C1 segment of cervical spinal cord (tissue), 14 donors: ENCODE results near the gene HABP2.

Experiments used
- DNase-seq, 14 donors: peaks; one replicate each; lab custom pipeline; 2025; lab: John Stamatoyannopoulos, UW

Gene HABP2

GRCh38 chr10:113525713-113526112 is 27.1 kb upstream of the HABP2 start:
- no peak for DNase-seq

- DNase-seq: no peak
Measured at GRCh38 chr10:113527211-113527906, 25.5 kb upstream of the HABP2 start.

GRCh38 chr10:113528876-113529275 is 24.0 kb upstream of the HABP2 start:
- DNase-seq: no peak

GRCh38 chr10:113529575-113529974 is 23.3 kb upstream of the HABP2 start:
- no peak for DNase-seq

- no peak for DNase-seq
Measured at GRCh38 chr10:113530476-113530875, 22.4 kb upstream of the HABP2 start.

GRCh38 chr10:113532724-113533123 is 20.1 kb upstream of the HABP2 start:
- no peak for DNase-seq

- no peak for DNase-seq
Measured at GRCh38 chr10:113533801-113534200, 19.1 kb upstream of the HABP2 start.

- DNase-seq: no peak
Measured at GRCh38 chr10:113534423-113534822, 18.4 kb upstream of the HABP2 start.

GRCh38 chr10:113537672-113538071 is 15.2 kb upstream of the HABP2 start:
- no peak for DNase-seq

- DNase-seq: no peak
Measured at GRCh38 chr10:113538151-113538550, 14.7 kb upstream of the HABP2 start.

- no peak for DNase-seq
Measured at GRCh38 chr10:113539789-113540188, 13.1 kb upstream of the HABP2 start.

- DNase-seq: no peak
Measured at GRCh38 chr10:113540845-113541548, 11.9 kb upstream of the HABP2 start.

GRCh38 chr10:113541549-113541927 is 11.3 kb upstream of the HABP2 start:
- no peak for DNase-seq

GRCh38 chr10:113543107-113543955 is 9.5 kb upstream of the HABP2 start:
- no peak for DNase-seq

GRCh38 chr10:113544392-113544791 is 8.5 kb upstream of the HABP2 start:
- no peak for DNase-seq

GRCh38 chr10:113547426-113547825 is 5.4 kb upstream of the HABP2 start:
- no peak for DNase-seq

GRCh38 chr10:113549856-113550255 is 3.0 kb upstream of the HABP2 start:
- DNase-seq: no peak

GRCh38 chr10:113550365-113550764 is 2.5 kb upstream of the HABP2 start:
- DNase-seq: no peak

GRCh38 chr10:113552014-113552413 is 839 bp upstream of the HABP2 start:
- DNase-seq: no peak

GRCh38 chr10:113553149-113553548 is 296 bp downstream of the HABP2 start:
- no peak for DNase-seq

- no peak for DNase-seq
Measured at GRCh38 chr10:113554214-113554613, 1.4 kb downstream of the HABP2 start.

- no peak for DNase-seq
Measured at GRCh38 chr10:113555245-113555644, 2.4 kb downstream of the HABP2 start.
